Measurements from ENCODE around the gene PRPF6. TPM values are rescaled to one million over a fixed set of nuclear protein-coding genes. Genes with fewer than 3 reads are reported as not detected.
A peak's percentile ranks its signal among the peaks of the same experiment; 100 is the strongest.

Gene PRPF6
- total and polyA plus RNA-seq, 2 of the 13 experiments (the other 11 are each of a cell fraction or from before 2014, with no cell fraction given), result 63.7 to 101 TPM

DNA sequence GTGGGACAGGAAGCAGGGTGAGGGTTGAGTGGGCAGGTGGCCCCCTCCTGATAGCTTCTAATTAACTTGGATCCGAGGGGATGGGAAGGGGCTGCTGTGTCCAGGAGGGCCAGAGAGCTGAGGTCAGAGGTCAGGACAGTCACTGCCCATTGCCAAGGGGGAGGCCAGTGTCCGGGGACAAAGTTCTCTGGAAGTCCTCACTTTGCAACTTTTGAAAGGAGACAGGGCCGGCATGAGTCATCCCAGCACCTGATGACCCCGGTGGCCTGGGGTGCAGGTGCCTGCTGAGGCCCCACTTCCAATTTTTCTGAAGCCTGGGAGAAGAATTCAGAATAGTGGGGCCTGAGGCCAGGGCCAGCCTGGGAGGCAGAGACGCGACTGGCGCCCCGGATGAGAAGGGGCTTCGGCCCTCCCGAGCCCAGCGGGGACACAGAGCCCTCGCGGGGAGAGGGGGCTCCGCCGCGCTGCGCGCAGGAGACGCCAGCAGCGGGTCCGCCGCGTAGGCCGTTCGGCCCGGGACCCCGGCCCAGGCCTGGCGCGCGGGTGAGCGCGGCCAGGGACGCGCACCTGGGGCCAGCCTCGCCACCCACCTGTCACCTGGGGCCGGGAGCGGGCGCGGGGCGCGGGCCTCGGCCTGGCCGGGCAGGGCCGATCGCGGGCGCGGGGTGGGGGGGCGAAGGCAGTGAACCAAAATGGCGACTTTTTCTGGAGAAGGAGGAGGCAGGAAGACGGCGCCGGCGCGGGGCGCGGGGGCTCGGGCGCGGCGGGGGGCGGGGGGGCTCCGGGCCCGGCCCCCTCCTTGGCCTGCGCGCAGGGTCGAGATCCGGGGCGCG lies 11.8 kb upstream of the PRPF6 start (continued):
- TF ChIP-seq ZNF343 (CRISPR knock-in tag; IDR thresholded peaks at IDR 0.05) (peak; percentile 83), ARNT2 (CRISPR knock-in tag; IDR thresholded peaks at IDR 0.05; ENCODE audit: low read depth) (peak; percentile 17; the same call in 1 of the 2 replicates), CBX1 (IDR thresholded peaks at IDR 0.05; ENCODE audit: low read depth) (no peak), EEA1 (CRISPR knock-in tag; IDR thresholded peaks at IDR 0.05; ENCODE audit: borderline replicate concordance) (peak; percentile 52; the same call in 1 of the 2 replicates), DNMT3B (CRISPR knock-in tag; conservative IDR thresholded peaks at IDR 0.05) (peak; percentile 69; the same call in 1 of the 2 replicates), MAFF (IDR thresholded peaks at IDR 0.05; ENCODE audit: low read depth, low read length) (no peak), ZNF136 (CRISPR knock-in tag; IDR thresholded peaks at IDR 0.05; ENCODE audit: low read depth) (no peak; the same call in 1 of the 2 replicates), NR1H2 (CRISPR knock-in tag; IDR thresholded peaks at IDR 0.05; ENCODE audit: borderline replicate concordance, low read depth) (no peak), ZFP90 (CRISPR knock-in tag; IDR thresholded peaks at IDR 0.05; ENCODE audit: borderline replicate concordance) (0 out of 2 replicates have a peak, but pooled peaks have one; percentile 33), SMARCE1 (IDR thresholded peaks at IDR 0.05; ENCODE audit: borderline replicate concordance) (no peak), ZBTB7A (CRISPR knock-in tag; IDR thresholded peaks at IDR 0.05) (peak; percentile 93; the same call in 1 of the 2 replicates), ZNF567 (CRISPR knock-in tag; IDR thresholded peaks at IDR 0.05; ENCODE audit: borderline replicate concordance) (peak; percentile 78)
- TF ChIP-seq, protein P1, sequence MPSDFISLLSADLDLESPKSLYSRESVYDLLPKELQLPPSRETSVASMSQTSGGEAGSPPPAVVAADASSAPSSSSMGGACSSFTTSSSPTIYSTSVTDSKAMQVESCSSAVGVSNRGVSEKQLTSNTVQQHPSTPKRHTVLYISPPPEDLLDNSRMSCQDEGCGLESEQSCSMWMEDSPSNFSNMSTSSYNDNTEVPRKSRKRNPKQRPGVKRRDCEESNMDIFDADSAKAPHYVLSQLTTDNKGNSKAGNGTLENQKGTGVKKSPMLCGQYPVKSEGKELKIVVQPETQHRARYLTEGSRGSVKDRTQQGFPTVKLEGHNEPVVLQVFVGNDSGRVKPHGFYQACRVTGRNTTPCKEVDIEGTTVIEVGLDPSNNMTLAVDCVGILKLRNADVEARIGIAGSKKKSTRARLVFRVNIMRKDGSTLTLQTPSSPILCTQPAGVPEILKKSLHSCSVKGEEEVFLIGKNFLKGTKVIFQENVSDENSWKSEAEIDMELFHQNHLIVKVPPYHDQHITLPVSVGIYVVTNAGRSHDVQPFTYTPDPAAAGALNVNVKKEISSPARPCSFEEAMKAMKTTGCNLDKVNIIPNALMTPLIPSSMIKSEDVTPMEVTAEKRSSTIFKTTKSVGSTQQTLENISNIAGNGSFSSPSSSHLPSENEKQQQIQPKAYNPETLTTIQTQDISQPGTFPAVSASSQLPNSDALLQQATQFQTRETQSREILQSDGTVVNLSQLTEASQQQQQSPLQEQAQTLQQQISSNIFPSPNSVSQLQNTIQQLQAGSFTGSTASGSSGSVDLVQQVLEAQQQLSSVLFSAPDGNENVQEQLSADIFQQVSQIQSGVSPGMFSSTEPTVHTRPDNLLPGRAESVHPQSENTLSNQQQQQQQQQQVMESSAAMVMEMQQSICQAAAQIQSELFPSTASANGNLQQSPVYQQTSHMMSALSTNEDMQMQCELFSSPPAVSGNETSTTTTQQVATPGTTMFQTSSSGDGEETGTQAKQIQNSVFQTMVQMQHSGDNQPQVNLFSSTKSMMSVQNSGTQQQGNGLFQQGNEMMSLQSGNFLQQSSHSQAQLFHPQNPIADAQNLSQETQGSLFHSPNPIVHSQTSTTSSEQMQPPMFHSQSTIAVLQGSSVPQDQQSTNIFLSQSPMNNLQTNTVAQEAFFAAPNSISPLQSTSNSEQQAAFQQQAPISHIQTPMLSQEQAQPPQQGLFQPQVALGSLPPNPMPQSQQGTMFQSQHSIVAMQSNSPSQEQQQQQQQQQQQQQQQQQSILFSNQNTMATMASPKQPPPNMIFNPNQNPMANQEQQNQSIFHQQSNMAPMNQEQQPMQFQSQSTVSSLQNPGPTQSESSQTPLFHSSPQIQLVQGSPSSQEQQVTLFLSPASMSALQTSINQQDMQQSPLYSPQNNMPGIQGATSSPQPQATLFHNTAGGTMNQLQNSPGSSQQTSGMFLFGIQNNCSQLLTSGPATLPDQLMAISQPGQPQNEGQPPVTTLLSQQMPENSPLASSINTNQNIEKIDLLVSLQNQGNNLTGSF (CRISPR knock-in tag; IDR thresholded peaks at IDR 0.05), result no peak
- TF ChIP-seq, protein P2, sequence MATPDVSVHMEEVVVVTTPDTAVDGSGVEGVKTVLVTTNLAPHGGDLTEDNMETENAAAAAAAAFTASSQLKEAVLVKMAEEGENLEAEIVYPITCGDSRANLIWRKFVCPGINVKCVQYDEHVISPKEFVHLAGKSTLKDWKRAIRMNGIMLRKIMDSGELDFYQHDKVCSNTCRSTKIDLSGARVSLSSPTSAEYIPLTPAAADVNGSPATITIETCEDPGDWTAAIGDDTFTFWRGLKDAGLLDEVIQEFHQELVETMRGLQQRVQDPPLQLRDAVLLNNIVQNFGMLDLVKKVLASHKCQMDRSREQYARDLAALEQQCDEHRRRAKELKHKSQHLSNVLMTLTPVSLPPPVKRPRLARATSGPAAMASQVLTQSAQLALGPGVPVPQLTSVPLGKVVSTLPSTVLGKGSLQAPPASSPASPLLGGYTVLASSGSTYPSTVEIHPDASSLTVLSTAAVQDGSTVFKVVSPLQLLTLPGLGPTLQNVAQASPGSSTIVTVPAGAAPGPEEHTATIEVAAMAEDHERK (CRISPR knock-in tag; IDR thresholded peaks at IDR 0.05; ENCODE audit: low read depth), result no peak
- TF ChIP-seq, protein P3, sequence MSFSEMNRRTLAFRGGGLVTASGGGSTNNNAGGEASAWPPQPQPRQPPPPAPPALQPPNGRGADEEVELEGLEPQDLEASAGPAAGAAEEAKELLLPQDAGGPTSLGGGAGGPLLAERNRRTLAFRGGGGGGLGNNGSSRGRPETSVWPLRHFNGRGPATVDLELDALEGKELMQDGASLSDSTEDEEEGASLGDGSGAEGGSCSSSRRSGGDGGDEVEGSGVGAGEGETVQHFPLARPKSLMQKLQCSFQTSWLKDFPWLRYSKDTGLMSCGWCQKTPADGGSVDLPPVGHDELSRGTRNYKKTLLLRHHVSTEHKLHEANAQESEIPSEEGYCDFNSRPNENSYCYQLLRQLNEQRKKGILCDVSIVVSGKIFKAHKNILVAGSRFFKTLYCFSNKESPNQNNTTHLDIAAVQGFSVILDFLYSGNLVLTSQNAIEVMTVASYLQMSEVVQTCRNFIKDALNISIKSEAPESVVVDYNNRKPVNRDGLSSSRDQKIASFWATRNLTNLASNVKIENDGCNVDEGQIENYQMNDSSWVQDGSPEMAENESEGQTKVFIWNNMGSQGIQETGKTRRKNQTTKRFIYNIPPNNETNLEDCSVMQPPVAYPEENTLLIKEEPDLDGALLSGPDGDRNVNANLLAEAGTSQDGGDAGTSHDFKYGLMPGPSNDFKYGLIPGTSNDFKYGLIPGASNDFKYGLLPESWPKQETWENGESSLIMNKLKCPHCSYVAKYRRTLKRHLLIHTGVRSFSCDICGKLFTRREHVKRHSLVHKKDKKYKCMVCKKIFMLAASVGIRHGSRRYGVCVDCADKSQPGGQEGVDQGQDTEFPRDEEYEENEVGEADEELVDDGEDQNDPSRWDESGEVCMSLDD (CRISPR knock-in tag; IDR thresholded peaks at IDR 0.05; ENCODE audit: borderline replicate concordance), result peak; percentile 99
- TF ChIP-seq, protein P4, sequence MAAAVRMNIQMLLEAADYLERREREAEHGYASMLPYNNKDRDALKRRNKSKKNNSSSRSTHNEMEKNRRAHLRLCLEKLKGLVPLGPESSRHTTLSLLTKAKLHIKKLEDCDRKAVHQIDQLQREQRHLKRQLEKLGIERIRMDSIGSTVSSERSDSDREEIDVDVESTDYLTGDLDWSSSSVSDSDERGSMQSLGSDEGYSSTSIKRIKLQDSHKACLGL (CRISPR knock-in tag; IDR thresholded peaks at IDR 0.05), result peak; percentile 74
- TF ChIP-seq, protein P5, sequence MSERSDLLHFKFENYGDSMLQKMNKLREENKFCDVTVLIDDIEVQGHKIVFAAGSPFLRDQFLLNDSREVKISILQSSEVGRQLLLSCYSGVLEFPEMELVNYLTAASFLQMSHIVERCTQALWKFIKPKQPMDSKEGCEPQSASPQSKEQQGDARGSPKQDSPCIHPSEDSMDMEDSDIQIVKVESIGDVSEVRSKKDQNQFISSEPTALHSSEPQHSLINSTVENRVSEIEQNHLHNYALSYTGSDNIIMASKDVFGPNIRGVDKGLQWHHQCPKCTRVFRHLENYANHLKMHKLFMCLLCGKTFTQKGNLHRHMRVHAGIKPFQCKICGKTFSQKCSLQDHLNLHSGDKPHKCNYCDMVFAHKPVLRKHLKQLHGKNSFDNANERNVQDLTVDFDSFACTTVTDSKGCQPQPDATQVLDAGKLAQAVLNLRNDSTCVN (CRISPR knock-in tag; IDR thresholded peaks at IDR 0.05; ENCODE audit: borderline replicate concordance), result peak; percentile 52; the same call in 1 of the 2 replicates

All from HepG2 (cell line).